CD4-positive, alpha-beta T cell treated with Interleukin-17A for 4 hours (primary cell): ENCODE results near the gene FMN1.
A peak's percentile ranks its signal among the peaks of the same experiment; 100 is the strongest.

Experiments used
- DNase-seq: peaks from one replicate; pipeline ENCODE4 v3.0.0-alpha.2; 2020; ENCODE audit warnings: mixed read lengths

Gene FMN1, protein sequence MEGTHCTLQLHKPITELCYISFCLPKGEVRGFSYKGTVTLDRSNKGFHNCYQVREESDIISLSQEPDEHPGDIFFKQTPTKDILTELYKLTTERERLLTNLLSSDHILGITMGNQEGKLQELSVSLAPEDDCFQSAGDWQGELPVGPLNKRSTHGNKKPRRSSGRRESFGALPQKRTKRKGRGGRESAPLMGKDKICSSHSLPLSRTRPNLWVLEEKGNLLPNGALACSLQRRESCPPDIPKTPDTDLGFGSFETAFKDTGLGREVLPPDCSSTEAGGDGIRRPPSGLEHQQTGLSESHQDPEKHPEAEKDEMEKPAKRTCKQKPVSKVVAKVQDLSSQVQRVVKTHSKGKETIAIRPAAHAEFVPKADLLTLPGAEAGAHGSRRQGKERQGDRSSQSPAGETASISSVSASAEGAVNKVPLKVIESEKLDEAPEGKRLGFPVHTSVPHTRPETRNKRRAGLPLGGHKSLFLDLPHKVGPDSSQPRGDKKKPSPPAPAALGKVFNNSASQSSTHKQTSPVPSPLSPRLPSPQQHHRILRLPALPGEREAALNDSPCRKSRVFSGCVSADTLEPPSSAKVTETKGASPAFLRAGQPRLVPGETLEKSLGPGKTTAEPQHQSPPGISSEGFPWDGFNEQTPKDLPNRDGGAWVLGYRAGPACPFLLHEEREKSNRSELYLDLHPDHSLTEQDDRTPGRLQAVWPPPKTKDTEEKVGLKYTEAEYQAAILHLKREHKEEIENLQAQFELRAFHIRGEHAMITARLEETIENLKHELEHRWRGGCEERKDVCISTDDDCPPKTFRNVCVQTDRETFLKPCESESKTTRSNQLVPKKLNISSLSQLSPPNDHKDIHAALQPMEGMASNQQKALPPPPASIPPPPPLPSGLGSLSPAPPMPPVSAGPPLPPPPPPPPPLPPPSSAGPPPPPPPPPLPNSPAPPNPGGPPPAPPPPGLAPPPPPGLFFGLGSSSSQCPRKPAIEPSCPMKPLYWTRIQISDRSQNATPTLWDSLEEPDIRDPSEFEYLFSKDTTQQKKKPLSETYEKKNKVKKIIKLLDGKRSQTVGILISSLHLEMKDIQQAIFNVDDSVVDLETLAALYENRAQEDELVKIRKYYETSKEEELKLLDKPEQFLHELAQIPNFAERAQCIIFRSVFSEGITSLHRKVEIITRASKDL (N-terminal part only)

GRCh38 chr15:33194704-33195670, at the start of gene FMN1:
TSS of gene FMN1 (minus strand) at chr15:33194714. CDS start at chr15:33154914, 39,800 bp downstream.
- peak; percentile 95 for DNase-seq

DNA sequence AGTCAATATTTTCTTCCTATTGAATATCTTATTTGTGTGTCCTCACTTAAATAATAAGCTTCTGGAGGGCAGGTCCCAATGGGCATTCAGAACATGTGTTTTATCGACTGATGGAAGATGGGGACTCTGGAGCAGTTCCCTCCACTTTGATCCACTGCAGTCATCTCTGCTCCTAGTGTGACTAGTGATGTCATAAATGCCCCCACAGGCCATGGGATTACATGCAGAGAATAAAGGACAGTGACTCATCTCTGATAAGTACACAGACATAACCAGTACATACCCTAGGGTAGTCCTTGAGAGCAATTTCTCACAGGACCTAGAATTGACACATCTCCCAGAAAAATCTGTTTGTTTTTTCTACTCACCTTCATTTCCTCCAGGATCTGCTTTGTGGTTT, 49.4 kb upstream of the FMN1 start:
- DNase-seq = no peak

GRCh38 chr15:33243393-33243792, 48.9 kb upstream of the FMN1 start:
- DNase-seq = no peak

GRCh38 chr15:33242669-33243191, 48.2 kb upstream of the FMN1 start:
- no peak for DNase-seq

DNA sequence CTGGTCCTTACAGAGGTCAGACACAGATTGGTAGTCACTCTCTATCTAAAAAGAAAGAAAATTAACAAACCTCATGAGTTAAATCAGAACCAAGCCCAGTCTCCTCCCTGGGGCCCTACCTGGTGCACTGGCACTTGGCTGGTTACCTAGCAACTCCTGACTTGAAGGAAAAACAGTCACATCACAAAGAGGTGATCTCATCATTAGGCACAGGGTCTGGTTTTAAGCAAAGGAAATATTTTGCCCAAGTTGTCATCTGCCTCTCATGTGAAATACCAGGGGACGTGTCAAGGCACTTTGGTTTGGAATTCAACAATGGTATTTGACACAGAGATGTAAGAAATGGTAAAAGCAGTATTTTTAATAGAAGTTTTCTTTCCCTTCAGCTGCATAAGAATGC, 47.7 kb upstream of the FMN1 start:
- DNase-seq = no peak

DNA sequence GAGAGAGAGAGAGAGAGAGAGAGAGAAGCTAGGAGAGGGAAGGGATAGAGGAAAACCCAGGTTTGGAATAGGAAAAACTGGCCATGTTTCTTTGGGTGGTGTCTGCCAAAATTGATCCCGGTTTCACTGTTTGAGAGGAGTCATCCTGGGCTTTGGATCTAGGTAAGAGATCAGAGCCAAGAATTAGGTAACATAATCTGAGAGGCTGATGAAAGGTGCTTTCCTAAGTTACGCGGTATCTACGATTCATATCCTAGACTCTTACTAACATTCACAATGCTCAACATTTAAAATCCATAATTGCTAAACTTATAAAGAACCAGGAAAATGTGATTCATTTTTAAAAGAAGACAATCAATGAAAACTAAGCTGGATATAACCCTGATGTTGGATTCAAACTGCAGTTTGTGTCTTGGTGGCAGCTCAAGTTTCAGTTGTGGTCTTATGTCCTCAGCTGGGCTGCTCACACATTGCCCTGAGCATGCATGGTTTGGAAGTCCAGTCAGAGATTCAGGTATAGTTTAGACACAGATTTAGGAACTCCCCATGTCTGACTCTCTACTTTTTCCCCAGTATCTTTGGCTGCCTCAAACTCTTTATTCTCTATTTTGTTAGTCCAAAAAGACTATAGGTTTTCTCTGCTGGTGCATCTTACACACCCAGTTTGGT, 42.5 kb upstream of the FMN1 start:
- DNase-seq = no peak

DNA sequence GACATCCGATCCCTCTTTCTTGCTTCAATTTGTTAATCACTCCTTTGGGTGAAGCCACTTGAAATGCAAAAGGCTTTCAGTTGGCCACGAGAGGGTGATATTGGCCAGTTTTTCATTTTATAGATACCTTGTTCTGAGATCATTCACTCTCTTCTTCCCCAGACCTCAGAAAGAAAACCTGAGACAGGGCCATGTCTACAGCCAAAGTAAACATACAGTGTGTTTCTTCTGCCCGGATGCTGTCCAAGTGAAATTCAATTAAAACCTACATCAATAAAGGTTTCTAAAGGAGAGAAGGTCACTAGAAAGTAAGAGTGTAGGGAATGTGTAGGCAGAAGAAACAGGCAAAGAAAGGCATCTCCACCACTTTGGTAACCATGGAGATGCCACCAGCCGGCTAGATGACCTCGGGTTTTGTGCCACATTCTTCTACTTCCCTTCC, 39.5 kb upstream of the FMN1 start:
- peak; percentile 13 for DNase-seq

- peak; percentile 79 for DNase-seq
Measured at GRCh38 chr15:33226559-33227181, 32.2 kb upstream of the FMN1 start.

DNA sequence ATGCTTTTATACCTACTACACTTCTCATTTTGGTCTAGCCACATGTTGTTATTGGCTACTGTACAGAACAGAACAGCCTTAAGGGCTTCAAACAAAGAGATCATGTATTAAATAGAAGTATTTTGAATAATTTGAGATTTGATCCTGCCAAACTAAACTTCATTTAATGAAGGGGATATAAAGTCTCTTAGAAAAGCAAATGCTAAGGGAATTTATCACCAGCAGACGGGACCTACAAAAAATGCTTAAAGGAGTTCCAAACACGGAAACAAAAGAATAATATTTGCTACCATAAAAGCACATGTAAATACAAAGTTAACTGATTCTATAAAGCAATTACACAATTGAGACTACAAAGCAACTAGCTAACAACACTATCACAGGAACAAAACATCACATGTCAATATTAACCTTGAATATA, 23.6 kb upstream of the FMN1 start:
- DNase-seq = no peak

DNA sequence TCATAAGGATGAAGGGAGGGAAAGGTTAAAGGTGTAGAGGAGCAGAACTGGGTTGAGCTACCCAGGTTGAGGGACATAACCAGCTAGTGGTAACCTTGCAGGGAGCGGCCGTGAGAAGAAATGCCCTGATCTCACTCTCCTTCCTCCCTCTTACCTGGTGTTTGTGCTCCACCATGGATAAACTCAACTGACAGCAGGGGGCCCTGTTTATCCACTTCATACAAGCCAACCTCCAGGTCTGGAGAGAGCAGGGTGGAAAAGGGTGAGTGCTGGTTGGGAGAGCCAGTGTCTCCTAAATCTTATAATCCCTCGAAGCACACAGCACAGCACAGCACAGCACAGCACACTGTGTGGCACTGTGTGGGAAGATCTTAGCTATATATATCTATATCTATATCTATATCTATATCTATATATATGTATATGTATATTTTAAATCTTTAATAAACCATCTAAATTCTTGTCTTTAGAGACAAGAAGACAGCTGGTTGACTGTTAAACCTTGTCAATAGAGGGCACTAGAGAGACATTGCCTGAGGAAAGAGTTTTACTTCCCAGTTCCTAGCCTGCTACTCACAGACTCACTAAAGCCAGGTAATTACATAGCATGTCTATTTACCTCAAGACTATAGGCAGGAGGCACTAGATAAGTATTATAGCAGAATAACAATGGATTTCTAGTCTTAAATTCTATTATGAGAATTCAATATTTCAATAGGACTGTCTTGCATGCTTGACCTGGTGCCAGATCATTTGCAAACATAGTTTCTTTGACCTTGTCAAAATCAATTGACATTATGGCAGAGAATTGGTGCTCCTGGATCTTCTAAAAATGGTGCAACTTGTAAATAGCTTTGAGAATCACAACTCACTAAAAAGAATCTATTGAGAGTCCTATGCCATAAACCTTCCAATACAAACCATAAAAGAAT, 21.7 kb upstream of the FMN1 start:
- DNase-seq = no peak

- DNase-seq = no peak
Measured at GRCh38 chr15:33211176-33211808, 16.8 kb upstream of the FMN1 start.

DNA sequence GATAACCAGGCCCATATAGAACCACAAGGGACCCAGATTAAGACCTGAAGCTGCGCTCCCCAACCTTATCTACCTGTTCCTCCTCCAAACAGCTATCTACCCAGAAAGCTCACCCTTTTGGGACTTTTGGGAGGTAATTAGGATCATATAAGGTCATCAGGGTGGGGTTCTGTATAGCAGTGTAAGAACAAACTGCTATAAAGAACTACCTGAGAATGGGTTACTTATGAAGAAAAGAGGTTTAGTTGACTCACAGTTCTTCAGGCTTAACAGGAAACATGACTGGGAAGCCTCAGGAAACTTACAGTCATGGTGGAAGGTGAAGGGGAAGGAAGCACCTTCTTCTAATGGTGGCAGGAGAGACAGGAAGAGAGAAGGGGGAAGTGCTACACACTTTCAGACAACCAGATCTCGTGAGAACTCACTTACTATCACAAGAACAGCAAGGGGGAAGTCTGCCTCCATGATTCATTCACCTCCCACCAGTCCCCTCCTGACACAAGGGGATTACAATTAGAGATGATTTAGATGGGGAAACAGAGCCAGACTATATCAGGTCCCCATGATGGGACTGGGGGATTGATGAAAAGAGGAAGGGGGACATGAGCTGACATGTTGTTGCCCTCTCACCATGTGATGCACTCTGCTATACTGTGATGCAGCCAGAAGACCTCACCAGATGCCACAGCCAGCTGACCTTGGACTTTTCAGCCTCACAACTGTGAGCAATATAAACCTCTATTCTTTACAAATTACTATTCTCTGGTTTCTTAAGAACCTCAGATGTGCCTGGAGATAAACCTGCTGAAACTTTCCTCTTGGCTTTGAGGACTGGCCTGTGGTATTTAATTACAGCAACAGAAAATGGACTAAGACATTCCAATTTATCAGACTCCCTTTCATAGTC, 15.3 kb upstream of the FMN1 start:
- DNase-seq = no peak

GRCh38 chr15:33207646-33208045, 13.1 kb upstream of the FMN1 start:
- DNase-seq = no peak

GRCh38 chr15:33206366-33206765, 11.9 kb upstream of the FMN1 start:
- DNase-seq = no peak

GRCh38 chr15:33204926-33205325, 10.4 kb upstream of the FMN1 start:
- DNase-seq = no peak

DNA sequence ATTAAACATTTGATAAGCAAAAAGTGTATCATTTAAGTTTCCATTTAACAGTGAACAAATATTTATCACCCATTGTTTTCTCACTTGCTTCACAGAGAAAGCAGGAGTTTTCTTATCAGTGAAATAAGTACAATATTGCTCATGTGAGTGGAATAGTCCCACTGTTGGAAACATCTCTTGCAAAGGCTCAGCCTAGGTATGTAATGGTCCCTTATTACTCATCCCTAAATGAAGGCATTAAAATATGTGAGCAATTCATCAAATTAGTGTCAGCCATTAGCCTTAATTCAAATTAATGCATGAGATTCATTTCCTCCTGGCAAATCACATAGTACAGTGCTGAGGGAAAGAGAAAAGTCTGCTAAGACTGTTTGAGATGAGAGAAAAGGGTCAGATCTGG, 9.6 kb upstream of the FMN1 start:
- DNase-seq = no peak

DNA sequence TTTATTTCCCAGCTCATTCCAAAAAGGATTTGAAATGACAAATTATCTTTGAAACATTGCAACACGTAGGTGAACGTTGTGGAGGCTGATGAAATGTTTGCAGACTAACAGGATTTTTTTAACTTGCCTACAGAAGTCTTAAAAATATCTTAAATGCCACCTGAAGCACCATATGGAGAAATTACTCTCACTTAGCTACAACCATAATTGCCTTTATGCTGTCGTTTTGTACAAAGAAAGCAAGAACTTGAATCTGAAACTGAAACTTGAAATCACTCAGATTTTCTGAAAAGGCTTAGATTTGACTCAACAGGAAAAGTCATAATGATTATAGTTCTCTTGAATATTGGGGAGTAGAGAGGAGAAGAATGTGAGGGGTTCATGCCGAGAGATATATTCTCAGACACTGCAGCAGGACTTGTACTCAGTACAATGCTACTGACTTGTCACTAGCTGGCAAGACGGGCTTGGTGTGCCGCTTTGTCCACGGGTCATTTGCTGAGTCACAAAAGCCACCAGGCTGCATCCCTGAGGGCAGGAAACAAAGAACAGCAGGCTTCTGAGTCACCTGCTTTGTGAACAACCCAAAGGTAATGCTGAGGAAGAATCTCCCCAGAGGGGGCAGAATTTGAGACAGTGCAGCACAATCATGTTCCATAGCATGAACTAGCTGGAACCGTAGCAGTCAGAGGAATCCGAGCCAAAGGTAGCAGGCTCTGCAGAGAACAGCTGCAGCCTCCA, 7.1 kb upstream of the FMN1 start:
- DNase-seq = peak; percentile 74
